NCI-H1417 (cell line): Measurements from ENCODE around the gene EXOC3L1.

Source experiments
- DNase-seq, 3 experiments: peaks; one replicate each; lab custom pipeline; 2025; lab: John Stamatoyannopoulos, UW

The EXOC3L1 gene

GRCh38 chr16:67216612-67217490 is 26.9 kb upstream of the EXOC3L1 start:
- no peak for DNase-seq

- DNase-seq = no peak
These were observed 25.8 kb upstream of the EXOC3L1 start for GRCh38 chr16:67215706-67216105.

- no peak for DNase-seq
These were observed 23.5 kb upstream of the EXOC3L1 start for GRCh38 chr16:67213197-67214019.

- no peak for DNase-seq
These were observed 22.8 kb upstream of the EXOC3L1 start for GRCh38 chr16:67212766-67213165.

GRCh38 chr16:67211674-67212073 is 21.7 kb upstream of the EXOC3L1 start:
- DNase-seq = no peak

GRCh38 chr16:67210069-67210937 is 20.4 kb upstream of the EXOC3L1 start:
- no peak for DNase-seq

GRCh38 chr16:67209565-67209964 is 19.6 kb upstream of the EXOC3L1 start:
- no peak for DNase-seq

GRCh38 chr16:67208154-67208896 is 18.4 kb upstream of the EXOC3L1 start:
- no peak for DNase-seq

- no peak for DNase-seq
These were observed 17.5 kb upstream of the EXOC3L1 start for GRCh38 chr16:67207249-67208091.

GRCh38 chr16:67206838-67207248 is 16.9 kb upstream of the EXOC3L1 start:
- no peak for DNase-seq

GRCh38 chr16:67206129-67206837 is 16.3 kb upstream of the EXOC3L1 start:
- DNase-seq = no peak

GRCh38 chr16:67204076-67204475 is 14.1 kb upstream of the EXOC3L1 start:
- DNase-seq = no peak

GRCh38 chr16:67202956-67203493 is 13.1 kb upstream of the EXOC3L1 start:
- no peak for DNase-seq

- DNase-seq = no peak
These were observed 12.5 kb upstream of the EXOC3L1 start for GRCh38 chr16:67202426-67202825.

- DNase-seq = no peak
These were observed 11.7 kb upstream of the EXOC3L1 start for GRCh38 chr16:67201411-67202345.

- DNase-seq = no peak
These were observed 10.6 kb upstream of the EXOC3L1 start for GRCh38 chr16:67200491-67200890.

GRCh38 chr16:67199808-67200198 is 9.9 kb upstream of the EXOC3L1 start:
- no peak for DNase-seq
